Keratinocyte (primary cell): ENCODE measurements around the gene PDK2. TPM values are rescaled to one million over a fixed set of nuclear protein-coding genes. Genes with fewer than 3 reads are reported as not detected.

Source experiments
- DNase-seq: peaks from one replicate; pipeline ENCODE4 v3.0.0-alpha.2; 2011; ENCODE audit warnings: low read depth, missing footprints, low spot score
- FAIRE-seq: peaks from 2 replicates; lab custom pipeline; 2011; peaks lifted over from hg19 to GRCh38; lab: Jason Lieb, UNC
- H2AFZ ChIP-seq: 2 replicates; pipeline ENCODE4 v1.6.0; 2012; ENCODE audit warnings: low read length, control low read depth, inconsistent platforms; ENCODE audit not compliant: control insufficient read depth
- H3K27ac ChIP-seq: 2 replicates; pipeline ENCODE4 v1.5.1; 2011; ENCODE audit warnings: low read length; ENCODE audit not compliant: control insufficient read depth, insufficient read depth
- H3K27me3 ChIP-seq: 3 replicates; pipeline ENCODE4 v1.6.0; 2011; ENCODE audit warnings: low read length; ENCODE audit not compliant: control insufficient read depth, insufficient read depth; ENCODE audit errors: extremely low read depth
- H3K36me3 ChIP-seq, 2 experiments: 2 replicates in 1 of 2; 3 replicates in 1 of 2; pipeline ENCODE4 v1.5.1; 2011; ENCODE audit warnings: low read length in 2 of 2, mild to moderate bottlenecking in 1 of 2; ENCODE audit not compliant: control insufficient read depth in 2 of 2, insufficient read depth in 2 of 2; ENCODE audit errors: extremely low read depth in 1 of 2
- H3K4me1 ChIP-seq: 3 replicates; pipeline ENCODE4 v1.5.1; 2011; ENCODE audit warnings: low read length; ENCODE audit not compliant: control insufficient read depth, insufficient read depth; ENCODE audit errors: extremely low read depth
- H3K4me2 ChIP-seq: 3 replicates; pipeline ENCODE4 v1.6.0; 2011; ENCODE audit warnings: low read depth, low read length; ENCODE audit not compliant: control insufficient read depth, insufficient read depth; ENCODE audit errors: extremely low read depth
- H3K4me3 ChIP-seq, 3 experiments: fragments of 200-600 bp in 1 of 3; sonication (generic) in 1 of 3; 2 replicates in 2 of 3; 3 replicates in 1 of 3; pipeline ENCODE4 v1.5.1; 2011 to 2016; ENCODE audit warnings: low read length in 3 of 3, mild to moderate bottlenecking in 3 of 3, control low read depth in 2 of 3, inconsistent platforms in 1 of 3, low read depth in 1 of 3, mixed read lengths in 1 of 3, mixed run types in 1 of 3, moderate library complexity in 1 of 3; ENCODE audit not compliant: control insufficient read depth in 2 of 3, insufficient read depth in 2 of 3; ENCODE audit errors: extremely low read depth in 1 of 3
- H3K79me2 ChIP-seq: 2 replicates; pipeline ENCODE4 v1.6.0; 2012; ENCODE audit warnings: low read length; ENCODE audit not compliant: control insufficient read depth, insufficient read depth
- H3K9ac ChIP-seq: 3 replicates; pipeline ENCODE4 v1.6.0; 2011; ENCODE audit warnings: low read length; ENCODE audit not compliant: control insufficient read depth, insufficient read depth; ENCODE audit errors: extremely low read depth
- H3K9me1 ChIP-seq: 3 replicates; pipeline ENCODE4 v1.6.0; 2011; ENCODE audit warnings: low read length; ENCODE audit not compliant: control insufficient read depth, insufficient read depth; ENCODE audit errors: extremely low read depth
- H3K9me3 ChIP-seq: 2 replicates; pipeline ENCODE4 v1.5.1; 2012; ENCODE audit warnings: low read depth, low read length; ENCODE audit not compliant: control insufficient read depth
- H4K20me1 ChIP-seq: 3 replicates; pipeline ENCODE4 v1.6.0; 2011; ENCODE audit warnings: low read length; ENCODE audit not compliant: control insufficient read depth, insufficient read depth; ENCODE audit errors: extremely low read depth
- EZH2 ChIP-seq: IDR thresholded peaks from one replicate; pipeline ENCODE4 v1.6.1; 2012; ENCODE audit warnings: inconsistent platforms, mild to moderate bottlenecking, low read length, moderate library complexity
- dilution Hi-C: fragments of 300-500 bp; cut with MboI; formaldehyde crosslinking; loops from one replicate; pipeline ENCODE4 v1.7.0; 2020; ENCODE audit warnings: low sequenced_read_pairs; ENCODE audit not compliant: extremely low pct_ligation_motif_present
- polyA plus RNA-seq, 5 experiments: library from polyadenylated mRNA; depleted of rRNA in 3 of 5; stranded (reverse) in 3 of 5; stranded (forward) in 1 of 5; unstranded in 1 of 5; fragments of >200 nt; gene quantifications; 1 replicate in 1 of 5; 2 replicates in 3 of 5; 3 replicates in 1 of 5; pipeline versions ENCODE4 v1.2.1 to v1.2.3, GENCODE V29; 2011 to 2012; ENCODE audit warnings: missing spikeins in 2 of 5, low read depth in 1 of 5, low replicate concordance in 1 of 5
- TF ChIP-seq, protein P1 (sequence below), 3 experiments: IDR thresholded peaks in 1 of 3; conservative IDR thresholded peaks in 1 of 3; optimal IDR thresholded peaks in 1 of 3; 2 replicates in 2 of 3; 3 replicates in 1 of 3; pipeline versions ENCODE3 to v1.5.1; 2011; ENCODE audit warnings: low read length in 3 of 3, mild to moderate bottlenecking in 3 of 3, moderate library complexity in 2 of 3, control low read depth in 1 of 3, inconsistent platforms in 1 of 3; ENCODE audit not compliant: insufficient read depth in 2 of 3; ENCODE audit errors: extremely low read depth in 1 of 3

PDK2 gene
- polyA plus RNA-seq, 1 donor (not counting 4 experiments of a cell fraction or from before 2014, with no cell fraction given): 7.5 TPM

DNA sequence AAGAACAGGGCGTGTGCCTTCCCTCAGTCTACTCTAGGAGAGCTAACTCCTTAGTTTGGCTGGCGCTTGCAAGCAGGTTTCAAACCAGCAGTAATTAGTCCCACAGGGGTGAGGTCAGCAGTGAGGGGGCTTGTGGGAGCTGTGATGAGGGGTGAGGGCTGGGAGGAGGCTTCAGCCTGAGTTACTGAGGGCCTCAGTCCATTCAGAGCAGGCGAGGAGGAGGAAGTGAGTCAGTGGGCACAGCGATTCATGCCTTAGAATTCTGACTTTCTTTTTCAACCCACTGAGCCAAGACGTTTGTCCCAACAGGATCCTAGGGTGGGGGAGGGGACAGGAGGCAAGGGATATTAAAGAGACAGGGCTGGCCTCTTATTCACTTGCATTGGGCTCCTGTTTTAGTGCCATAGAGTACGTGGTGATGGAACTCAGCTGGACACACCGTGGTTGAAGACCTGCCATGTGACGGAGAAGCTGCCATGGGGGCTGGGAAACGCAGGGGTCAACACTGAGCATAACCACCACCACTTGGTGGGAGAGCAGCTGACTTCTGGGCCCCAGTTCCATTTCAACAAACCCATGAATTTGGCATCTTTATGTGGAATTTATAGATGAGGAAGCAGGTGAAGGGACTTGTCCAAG lies 47.5 kb upstream of the PDK2 start:
- TF ChIP-seq EZH2: no peak
- TF ChIP-seq, protein P1, sequence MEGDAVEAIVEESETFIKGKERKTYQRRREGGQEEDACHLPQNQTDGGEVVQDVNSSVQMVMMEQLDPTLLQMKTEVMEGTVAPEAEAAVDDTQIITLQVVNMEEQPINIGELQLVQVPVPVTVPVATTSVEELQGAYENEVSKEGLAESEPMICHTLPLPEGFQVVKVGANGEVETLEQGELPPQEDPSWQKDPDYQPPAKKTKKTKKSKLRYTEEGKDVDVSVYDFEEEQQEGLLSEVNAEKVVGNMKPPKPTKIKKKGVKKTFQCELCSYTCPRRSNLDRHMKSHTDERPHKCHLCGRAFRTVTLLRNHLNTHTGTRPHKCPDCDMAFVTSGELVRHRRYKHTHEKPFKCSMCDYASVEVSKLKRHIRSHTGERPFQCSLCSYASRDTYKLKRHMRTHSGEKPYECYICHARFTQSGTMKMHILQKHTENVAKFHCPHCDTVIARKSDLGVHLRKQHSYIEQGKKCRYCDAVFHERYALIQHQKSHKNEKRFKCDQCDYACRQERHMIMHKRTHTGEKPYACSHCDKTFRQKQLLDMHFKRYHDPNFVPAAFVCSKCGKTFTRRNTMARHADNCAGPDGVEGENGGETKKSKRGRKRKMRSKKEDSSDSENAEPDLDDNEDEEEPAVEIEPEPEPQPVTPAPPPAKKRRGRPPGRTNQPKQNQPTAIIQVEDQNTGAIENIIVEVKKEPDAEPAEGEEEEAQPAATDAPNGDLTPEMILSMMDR (optimal IDR thresholded peaks at IDR 0.05 in 1 of 3, IDR thresholded peaks at IDR 0.05 in 1 of 3, conservative IDR thresholded peaks at IDR 0.05 in 1 of 3; ENCODE audit: extremely low read depth in 1 of 3, insufficient read depth in 2 of 3, low read length in 3 of 3): no peak
- FAIRE-seq: peak; percentile 100
- dilution Hi-C loops: no loop called here

GRCh38 chr17:50048146-50048720 lies 46.9 kb upstream of the PDK2 start:
- dilution Hi-C loops: no loop called here
- Histone ChIP-seq H3K9ac (no peak overlapping the region), H3K4me3 (no peak overlapping the region), H3K79me2 (no peaks in the 10 kb centered on the region), H3K27ac (peak overlapping the region; percentile 86), H3K36me3 (peaks cover 0 to 4% of the 10 kb centered on the region in 2 experiments), H4K20me1 (no peaks in the 10 kb centered on the region), H3K9me3 (no peaks in the 10 kb centered on the region), H3K27me3 (no peaks in the 10 kb centered on the region), H3K4me2 (peak overlapping the region; percentile 37), H3K4me1 (peaks cover 85% of the 10 kb centered on the region), H3K9me1 (peaks cover 4% of the 10 kb centered on the region), H2AFZ (no peak overlapping the region)
- DNase-seq: no peak
- TF ChIP-seq, protein P1 (optimal IDR thresholded peaks at IDR 0.05 in 1 of 3, IDR thresholded peaks at IDR 0.05 in 1 of 3, conservative IDR thresholded peaks at IDR 0.05 in 1 of 3; ENCODE audit: extremely low read depth in 1 of 3, insufficient read depth in 2 of 3, low read length in 3 of 3): no peak
- no peak for TF ChIP-seq EZH2
- FAIRE-seq: no peak

More for the DNA sequence above, 47.5 kb upstream of the PDK2 start:
- Histone ChIP-seq H3K27ac (peak overlapping the region; percentile 86), H3K9me3 (no peaks in the 10 kb centered on the region), H3K79me2 (no peaks in the 10 kb centered on the region), H3K4me1 (peaks cover 81% of the 10 kb centered on the region), H3K4me3 (peak overlapping the region in 1 of 3 experiments; percentile 36), H3K4me2 (peak overlapping the region; percentile 37), H3K27me3 (no peaks in the 10 kb centered on the region), H3K9ac (peak overlapping the region; percentile 62), H2AFZ (no peak overlapping the region), H3K9me1 (peaks cover 2% of the 10 kb centered on the region), H3K36me3 (peaks cover 0 to 2% of the 10 kb centered on the region in 2 experiments), H4K20me1 (no peaks in the 10 kb centered on the region)
- peak; percentile 84 for DNase-seq
